SK-N-SH treated with all-trans-retinoic acid at 6 μM for 48 hours (cell line): Measurements from ENCODE around the gene SSR4.

Experiments
- OSR1 ChIP-seq: fragments of 250-450 bp; sonication (Bioruptor Pico); IDR thresholded peaks from 2 replicates; pipeline ENCODE4 v1.8.0; 2022; ENCODE audit warnings: moderate library complexity, mild to moderate bottlenecking, inconsistent platforms
- SNAI2 ChIP-seq: fragments of 250-450 bp; sonication (Bioruptor Pico); IDR thresholded peaks from 2 replicates; pipeline ENCODE4 v1.5.0; 2020; ENCODE audit warnings: mild to moderate bottlenecking, moderate library complexity
- TF ChIP-seq, protein P1 (sequence below): fragments of 250-450 bp; sonication (Bioruptor Pico); IDR thresholded peaks from 2 replicates; pipeline ENCODE4 v1.8.0; 2020; ENCODE audit warnings: mild to moderate bottlenecking, moderate library complexity, borderline replicate concordance

DNA sequence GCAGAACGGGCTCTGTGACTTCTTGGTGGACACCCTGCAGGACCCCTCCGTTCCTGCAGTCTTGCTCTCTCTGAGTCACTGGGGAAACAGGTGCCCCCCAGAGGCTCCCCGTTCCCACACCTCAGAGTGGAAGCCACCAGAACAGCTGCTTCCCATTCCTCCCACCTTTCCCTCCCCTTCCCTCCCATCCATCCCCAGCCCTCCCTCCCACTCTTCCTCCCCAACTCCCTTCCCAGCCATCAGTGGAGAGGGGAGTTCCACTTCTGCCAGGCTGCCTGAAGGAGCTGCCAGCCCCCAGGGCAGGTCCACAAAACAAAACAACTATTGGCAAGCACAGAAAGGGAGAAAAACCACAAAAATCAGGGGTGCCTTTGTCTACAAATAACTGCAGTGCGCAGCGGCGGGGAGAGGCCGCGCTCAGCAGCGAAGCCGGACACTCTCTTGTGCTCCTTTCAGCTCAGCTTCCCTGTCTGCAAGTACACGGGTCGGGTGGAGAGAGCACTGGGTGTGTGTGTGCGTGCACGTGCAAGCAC is 8.1 kb downstream of the SSR4 start:
- TF ChIP-seq SNAI2: no peak
- TF ChIP-seq, protein P1, sequence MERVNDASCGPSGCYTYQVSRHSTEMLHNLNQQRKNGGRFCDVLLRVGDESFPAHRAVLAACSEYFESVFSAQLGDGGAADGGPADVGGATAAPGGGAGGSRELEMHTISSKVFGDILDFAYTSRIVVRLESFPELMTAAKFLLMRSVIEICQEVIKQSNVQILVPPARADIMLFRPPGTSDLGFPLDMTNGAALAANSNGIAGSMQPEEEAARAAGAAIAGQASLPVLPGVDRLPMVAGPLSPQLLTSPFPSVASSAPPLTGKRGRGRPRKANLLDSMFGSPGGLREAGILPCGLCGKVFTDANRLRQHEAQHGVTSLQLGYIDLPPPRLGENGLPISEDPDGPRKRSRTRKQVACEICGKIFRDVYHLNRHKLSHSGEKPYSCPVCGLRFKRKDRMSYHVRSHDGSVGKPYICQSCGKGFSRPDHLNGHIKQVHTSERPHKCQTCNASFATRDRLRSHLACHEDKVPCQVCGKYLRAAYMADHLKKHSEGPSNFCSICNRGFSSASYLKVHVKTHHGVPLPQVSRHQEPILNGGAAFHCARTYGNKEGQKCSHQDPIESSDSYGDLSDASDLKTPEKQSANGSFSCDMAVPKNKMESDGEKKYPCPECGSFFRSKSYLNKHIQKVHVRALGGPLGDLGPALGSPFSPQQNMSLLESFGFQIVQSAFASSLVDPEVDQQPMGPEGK: no peak
- no peak for TF ChIP-seq OSR1 (CRISPR knock-in tag)
